Activated T-cell treated with anti-CD3 and anti-CD28 coated beads, Interleukin-2, amount 50 U/mL, for 24 hours (primary cell): ENCODE measurements around the gene MIB2.
"Not testable (repeated sequence)": the region's sequence is repeated elsewhere in the genome, so short reads cannot be mapped to it uniquely, and the experiment has no call there.

Experiments used
- DNase-seq: peaks from one replicate; pipeline ENCODE4 v3.0.0-alpha.2; 2020
- H3K27ac Mint-ChIP-seq: 2 replicates; pipeline ENCODE4 v1.8.0; 2020; ENCODE audit warnings: mild to moderate bottlenecking, mixed read lengths
- H3K27me3 Mint-ChIP-seq: 2 replicates; pipeline ENCODE4 v1.8.0; 2020; ENCODE audit warnings: mixed read lengths
- H3K36me3 Mint-ChIP-seq: 2 replicates; pipeline ENCODE4 v1.8.0; 2020; ENCODE audit warnings: low read depth, mixed read lengths
- H3K4me1 Mint-ChIP-seq: 2 replicates; pipeline ENCODE4 v1.8.0; 2020; ENCODE audit warnings: low read depth, mixed read lengths
- H3K4me3 Mint-ChIP-seq: 2 replicates; pipeline ENCODE4 v1.8.0; 2020; ENCODE audit warnings: mild to moderate bottlenecking, moderate library complexity, mixed read lengths
- H3K9me3 Mint-ChIP-seq: 2 replicates; pipeline ENCODE4 v1.8.0; 2020; ENCODE audit warnings: mixed read lengths

The MIB2 gene

DNA sequence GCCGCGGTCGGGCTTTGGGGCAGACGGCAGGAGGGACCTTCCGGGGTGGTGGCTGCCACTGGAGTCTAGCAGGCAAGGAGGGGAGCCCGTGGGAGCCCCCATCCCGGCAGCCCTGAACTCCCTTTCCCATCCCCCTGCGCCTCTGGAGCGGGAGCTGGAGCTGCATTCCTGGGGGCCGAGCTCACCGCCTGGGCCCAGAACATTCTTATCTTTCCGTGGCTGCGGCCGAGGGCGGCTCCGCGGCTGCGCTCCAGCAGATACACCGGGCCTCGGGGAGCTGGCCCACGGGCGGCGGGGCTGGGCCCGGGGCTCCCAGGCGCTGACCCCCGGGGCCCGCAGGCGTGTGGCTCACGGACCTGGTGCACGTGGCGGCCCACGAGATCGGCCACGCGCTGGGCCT is 18.1 kb downstream of the MIB2 start:
- H3K4me1 Mint-ChIP-seq, H3K4me3 Mint-ChIP-seq, H3K9me3 Mint-ChIP-seq, H3K27me3 Mint-ChIP-seq, DNase-seq, H3K27ac Mint-ChIP-seq: not testable (repeated sequence)
- peaks cover 17% of the 10 kb centered on the region for H3K36me3 Mint-ChIP-seq

DNA sequence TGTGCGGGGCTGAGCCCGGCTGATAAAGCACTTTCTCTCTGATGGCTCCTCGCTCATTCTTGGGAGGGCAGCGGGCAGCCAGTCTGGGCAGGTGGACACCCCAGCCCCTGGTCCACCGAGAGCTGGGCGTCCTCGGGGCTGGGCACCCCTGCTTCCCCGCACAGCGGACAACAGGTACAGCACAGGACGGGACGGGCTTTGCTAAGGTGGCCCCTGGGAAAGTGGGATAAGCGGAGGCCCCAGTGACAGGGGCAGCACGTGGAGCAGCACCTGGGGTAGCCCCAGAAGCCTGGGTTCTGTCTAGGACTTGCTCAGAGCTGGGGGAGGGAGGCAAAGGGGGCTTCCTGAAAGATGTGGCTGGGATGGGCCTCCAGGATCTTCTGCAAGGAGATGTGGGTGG is 19.3 kb downstream of the MIB2 start:
- H3K4me3 Mint-ChIP-seq, H3K4me1 Mint-ChIP-seq, H3K27ac Mint-ChIP-seq, H3K27me3 Mint-ChIP-seq, H3K9me3 Mint-ChIP-seq: not testable (repeated sequence)
- DNase-seq, result peak; percentile 35
- peaks cover 24% of the 10 kb centered on the region for H3K36me3 Mint-ChIP-seq

DNA sequence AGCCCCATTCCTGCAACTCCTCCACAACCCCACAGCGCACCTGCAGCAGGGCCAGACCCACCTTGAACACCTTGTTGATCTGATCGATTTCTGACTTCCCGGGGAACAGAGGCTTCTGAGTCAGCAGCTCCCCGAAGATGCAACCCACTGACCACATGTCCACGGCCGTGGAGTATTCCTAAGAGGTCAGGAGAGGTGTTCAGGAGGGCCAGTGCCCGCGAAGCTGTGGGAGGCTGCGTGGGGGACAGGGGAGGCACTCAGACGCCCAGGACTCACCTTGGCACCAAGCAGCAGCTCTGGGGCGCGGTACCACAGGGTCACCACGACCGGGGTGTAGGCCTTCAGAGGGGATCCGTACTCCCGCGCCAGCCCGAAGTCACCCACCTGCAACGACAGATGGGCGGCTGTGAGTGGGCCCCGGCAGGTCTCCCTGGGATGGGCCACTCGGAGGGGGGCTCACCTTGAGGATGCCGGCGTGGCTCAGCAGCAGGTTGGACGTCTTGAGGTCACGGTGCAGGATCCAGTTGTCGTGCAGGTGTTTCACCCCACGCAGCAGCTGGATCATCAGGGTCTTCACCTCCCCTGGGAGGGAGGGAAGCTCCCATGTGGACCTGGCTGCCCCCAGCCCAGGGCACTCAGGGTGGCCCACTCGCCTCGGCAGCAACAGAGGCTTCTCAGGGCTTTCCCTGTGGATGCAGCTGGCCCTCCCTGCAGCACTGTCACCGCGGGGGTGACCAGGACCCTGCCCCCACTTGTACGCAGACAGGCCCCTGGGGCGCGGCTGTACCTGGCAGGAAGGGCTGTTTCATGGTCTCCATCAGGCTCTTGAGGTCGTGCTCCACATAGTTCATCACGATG is 21.6 kb downstream of the MIB2 start:
- H3K27ac Mint-ChIP-seq, H3K4me3 Mint-ChIP-seq, H3K4me1 Mint-ChIP-seq, DNase-seq, H3K27me3 Mint-ChIP-seq, H3K9me3 Mint-ChIP-seq: not testable (repeated sequence)
- H3K36me3 Mint-ChIP-seq, result peaks cover 27% of the 10 kb centered on the region

DNA sequence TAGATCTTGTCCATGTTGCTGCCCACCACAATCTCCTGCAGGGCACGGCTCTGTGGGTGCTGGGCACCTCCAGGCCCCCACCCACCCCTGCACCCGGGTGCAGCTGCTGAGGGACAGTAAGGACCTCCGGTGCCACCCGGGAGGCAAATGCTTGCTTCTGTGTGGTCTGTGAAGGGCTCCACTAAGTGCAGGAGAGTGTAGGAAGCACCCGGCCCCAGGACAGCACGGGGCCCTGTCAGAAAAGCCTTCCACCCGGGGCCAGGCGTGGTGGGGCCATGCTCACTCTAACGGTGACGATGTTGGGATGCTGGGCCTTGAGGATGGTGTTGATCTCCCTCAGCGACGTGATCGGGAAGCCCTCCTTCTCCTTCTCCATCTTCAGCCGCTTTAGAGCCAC is 22.2 kb downstream of the MIB2 start:
- H3K9me3 Mint-ChIP-seq, result not testable (repeated sequence)

DNA sequence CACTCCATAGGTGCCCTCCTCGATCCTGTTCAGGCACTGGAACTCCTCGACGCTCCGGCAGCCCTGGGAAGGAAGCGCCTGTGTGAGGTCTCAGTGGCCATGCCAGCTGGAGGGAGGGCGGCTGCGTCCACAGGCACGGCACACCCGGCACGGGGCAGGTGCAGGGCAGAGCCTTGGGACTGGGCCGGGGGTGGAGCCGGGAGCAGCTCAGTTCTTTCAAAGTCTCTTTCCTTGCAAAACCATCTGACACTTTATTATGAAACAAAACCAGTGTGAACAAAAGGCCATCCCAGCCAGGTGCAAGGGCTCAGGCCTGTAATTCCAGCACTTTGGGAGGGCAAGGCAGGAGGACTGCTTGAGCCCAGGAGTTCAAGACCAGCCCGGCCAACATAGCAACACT is 23.2 kb downstream of the MIB2 start:
- H3K36me3 Mint-ChIP-seq, result peaks cover 30% of the 10 kb centered on the region
- not testable (repeated sequence) for H3K27ac Mint-ChIP-seq, H3K27me3 Mint-ChIP-seq, DNase-seq, H3K9me3 Mint-ChIP-seq, H3K4me1 Mint-ChIP-seq, H3K4me3 Mint-ChIP-seq

More for the DNA sequence above, 22.2 kb downstream of the MIB2 start:
- peaks cover 27% of the 10 kb centered on the region for H3K36me3 Mint-ChIP-seq
- not testable (repeated sequence) for H3K4me3 Mint-ChIP-seq, H3K4me1 Mint-ChIP-seq, H3K27ac Mint-ChIP-seq, DNase-seq, H3K27me3 Mint-ChIP-seq

DNA sequence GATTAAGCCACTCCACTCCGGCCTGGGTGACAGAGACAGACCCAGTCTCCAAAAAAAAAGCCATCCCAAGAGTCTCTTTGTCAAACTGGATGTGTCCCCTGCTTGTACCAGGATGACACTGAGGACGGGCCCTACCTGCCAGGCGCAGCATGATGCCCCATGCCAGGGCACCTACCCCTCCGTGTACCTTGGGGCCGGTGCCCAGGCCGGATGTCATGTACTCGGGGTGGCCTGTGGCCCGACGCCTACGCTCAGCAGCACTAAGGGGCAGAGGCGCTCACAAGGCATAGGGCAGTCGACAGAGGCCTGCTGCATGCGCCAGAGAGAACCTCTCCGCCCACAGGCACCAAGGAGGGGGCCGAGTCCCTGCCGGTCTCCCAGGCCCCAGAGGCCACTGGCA is 24.1 kb downstream of the MIB2 start:
- H3K4me3 Mint-ChIP-seq, result not testable (repeated sequence)

DNA sequence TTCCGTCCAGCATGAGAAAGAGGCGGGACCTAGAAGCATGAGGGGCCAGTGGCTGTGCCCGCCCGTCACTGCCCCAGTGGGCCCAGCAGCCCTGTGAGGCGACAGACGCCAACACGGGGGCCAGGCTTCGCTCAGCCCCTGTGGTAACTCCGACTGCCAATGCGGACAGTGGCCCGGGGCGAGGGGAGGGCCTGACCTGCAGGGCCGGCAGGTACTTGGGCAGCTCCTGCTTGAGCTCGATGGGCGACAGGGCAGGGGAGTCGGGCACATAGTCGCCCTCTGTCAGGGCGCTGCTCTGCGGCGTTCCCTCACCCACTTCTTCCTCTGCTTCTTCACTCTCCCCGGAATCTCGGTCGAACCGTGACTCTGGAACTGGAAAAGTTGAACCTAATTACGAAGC is 24.8 kb downstream of the MIB2 start:
- H3K36me3 Mint-ChIP-seq, result peaks cover 30% of the 10 kb centered on the region
- H3K4me3 Mint-ChIP-seq, H3K27ac Mint-ChIP-seq, H3K27me3 Mint-ChIP-seq, DNase-seq, H3K9me3 Mint-ChIP-seq, H3K4me1 Mint-ChIP-seq: not testable (repeated sequence)

More for the DNA sequence above, 24.1 kb downstream of the MIB2 start:
- H3K27me3 Mint-ChIP-seq, H3K27ac Mint-ChIP-seq, H3K4me1 Mint-ChIP-seq, DNase-seq, H3K9me3 Mint-ChIP-seq: not testable (repeated sequence)
- peaks cover 30% of the 10 kb centered on the region for H3K36me3 Mint-ChIP-seq

DNA sequence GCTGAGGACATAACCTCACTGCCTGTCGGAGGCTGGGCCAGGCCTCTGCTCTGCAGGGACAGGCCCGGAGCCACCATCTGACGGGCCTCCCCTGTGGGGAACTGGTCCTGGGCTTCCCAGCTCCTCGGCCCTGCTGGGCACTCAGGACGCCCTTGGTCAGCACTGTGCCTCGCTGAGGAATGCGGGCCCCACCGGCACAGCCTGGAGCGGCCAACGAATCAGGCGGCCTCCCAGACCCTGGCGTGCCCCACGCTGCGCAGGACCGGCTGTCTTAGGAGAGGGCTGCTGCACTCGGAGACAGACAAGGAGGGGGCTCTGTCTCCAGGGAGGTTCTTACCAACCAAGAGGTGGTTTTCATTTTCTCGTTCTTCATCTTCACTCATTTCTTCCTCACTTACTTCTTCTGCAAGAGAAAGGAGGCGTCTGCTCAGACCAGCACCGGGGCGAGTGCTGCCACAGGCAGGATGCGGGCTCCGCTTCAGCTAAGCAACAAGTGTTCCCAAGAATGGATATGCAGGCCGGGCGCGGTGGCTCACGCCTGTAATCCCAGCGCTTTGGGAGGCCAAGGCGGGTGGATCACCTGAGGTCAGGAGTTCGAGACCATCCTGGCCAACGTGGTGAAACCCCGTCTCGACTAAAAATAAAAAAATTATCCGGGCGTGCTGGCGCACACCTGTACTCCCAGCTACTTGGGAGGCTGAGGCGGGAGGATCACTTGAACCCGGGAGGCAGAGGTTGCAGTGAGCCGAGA is 25.6 kb downstream of the MIB2 start:
- not testable (repeated sequence) for H3K9me3 Mint-ChIP-seq, H3K4me3 Mint-ChIP-seq, DNase-seq, H3K4me1 Mint-ChIP-seq, H3K27ac Mint-ChIP-seq, H3K27me3 Mint-ChIP-seq
- peaks cover 34% of the 10 kb centered on the region for H3K36me3 Mint-ChIP-seq

DNA sequence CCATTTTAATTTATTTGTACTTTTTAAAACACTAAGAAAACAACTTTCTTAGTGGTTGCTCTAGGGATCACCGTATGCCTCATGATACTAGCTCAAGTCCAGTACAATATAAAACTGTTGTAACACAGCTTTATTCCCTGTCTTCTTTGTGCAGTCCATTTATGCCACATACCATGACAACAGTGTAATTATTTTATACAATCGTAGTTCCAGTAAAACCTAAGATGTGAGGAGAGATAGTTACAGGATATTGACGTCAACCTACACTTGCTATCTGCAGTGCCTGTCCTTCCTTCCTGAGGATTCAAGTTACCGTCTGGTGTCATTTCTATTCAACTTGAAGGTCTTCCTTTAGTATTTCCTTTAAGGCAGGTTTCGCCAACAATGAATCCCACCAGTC is 31.0 kb downstream of the MIB2 start:
- H3K4me1 Mint-ChIP-seq, H3K9me3 Mint-ChIP-seq, H3K27ac Mint-ChIP-seq, H3K27me3 Mint-ChIP-seq, H3K4me3 Mint-ChIP-seq, DNase-seq: not testable (repeated sequence)
- peaks cover 56% of the 10 kb centered on the region for H3K36me3 Mint-ChIP-seq

DNA sequence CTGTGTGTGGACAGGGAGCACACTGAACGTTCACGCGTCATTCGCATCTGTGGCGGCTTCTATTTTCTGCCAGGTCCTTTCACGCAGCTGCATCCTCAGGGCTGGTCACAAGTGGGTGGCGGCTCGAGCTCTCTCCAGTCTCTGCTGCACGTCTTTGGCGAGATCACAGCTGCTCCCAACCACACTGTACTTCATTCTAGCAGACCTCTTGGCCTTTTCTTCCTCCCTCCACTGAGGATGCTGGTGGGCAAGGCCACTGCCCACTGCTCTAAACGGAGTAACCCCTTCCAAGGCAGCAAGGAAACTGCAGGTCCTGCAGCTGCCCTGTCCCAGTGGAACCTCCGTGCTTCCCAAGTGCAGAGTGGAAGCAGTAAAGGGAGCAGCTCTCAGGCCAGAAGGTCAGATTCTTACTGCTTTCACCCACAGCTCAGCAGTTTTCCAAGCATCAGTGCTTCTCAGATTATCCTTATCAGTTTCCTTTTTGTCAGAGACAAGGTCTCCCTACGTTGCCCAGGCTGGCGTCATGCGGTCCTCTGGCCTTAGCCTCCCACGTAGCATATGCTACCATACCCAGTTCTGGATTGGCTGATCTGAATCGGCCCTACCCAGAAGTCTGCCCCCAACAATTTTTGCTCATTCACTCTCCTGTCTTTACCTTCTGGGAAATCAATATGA is 32.4 kb downstream of the MIB2 start:
- not testable (repeated sequence) for H3K4me3 Mint-ChIP-seq, H3K9me3 Mint-ChIP-seq, DNase-seq, H3K27ac Mint-ChIP-seq, H3K4me1 Mint-ChIP-seq, H3K27me3 Mint-ChIP-seq
- peaks cover 70% of the 10 kb centered on the region for H3K36me3 Mint-ChIP-seq

DNA sequence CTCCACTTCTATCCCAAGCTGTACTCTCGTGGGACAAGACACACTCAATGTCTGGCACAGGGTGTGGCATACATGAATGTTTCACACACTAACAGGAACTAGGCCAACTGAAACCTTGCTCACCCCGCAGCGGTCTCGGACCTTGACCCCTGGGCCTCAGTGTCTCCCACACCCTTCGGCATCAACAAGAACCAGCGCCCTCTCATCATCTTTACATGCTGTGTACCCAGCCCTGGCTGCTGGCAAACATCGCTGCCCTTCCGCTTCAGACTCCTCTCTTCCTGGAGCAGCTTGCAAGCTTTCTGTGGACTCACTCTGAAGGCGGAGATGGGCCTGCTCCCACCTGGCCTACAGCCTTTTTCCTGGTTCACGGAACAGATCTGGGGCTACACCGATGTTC is 33.0 kb downstream of the MIB2 start:
- H3K4me1 Mint-ChIP-seq, H3K27ac Mint-ChIP-seq, H3K4me3 Mint-ChIP-seq, DNase-seq, H3K9me3 Mint-ChIP-seq, H3K27me3 Mint-ChIP-seq: not testable (repeated sequence)
- peaks cover 75% of the 10 kb centered on the region for H3K36me3 Mint-ChIP-seq

DNA sequence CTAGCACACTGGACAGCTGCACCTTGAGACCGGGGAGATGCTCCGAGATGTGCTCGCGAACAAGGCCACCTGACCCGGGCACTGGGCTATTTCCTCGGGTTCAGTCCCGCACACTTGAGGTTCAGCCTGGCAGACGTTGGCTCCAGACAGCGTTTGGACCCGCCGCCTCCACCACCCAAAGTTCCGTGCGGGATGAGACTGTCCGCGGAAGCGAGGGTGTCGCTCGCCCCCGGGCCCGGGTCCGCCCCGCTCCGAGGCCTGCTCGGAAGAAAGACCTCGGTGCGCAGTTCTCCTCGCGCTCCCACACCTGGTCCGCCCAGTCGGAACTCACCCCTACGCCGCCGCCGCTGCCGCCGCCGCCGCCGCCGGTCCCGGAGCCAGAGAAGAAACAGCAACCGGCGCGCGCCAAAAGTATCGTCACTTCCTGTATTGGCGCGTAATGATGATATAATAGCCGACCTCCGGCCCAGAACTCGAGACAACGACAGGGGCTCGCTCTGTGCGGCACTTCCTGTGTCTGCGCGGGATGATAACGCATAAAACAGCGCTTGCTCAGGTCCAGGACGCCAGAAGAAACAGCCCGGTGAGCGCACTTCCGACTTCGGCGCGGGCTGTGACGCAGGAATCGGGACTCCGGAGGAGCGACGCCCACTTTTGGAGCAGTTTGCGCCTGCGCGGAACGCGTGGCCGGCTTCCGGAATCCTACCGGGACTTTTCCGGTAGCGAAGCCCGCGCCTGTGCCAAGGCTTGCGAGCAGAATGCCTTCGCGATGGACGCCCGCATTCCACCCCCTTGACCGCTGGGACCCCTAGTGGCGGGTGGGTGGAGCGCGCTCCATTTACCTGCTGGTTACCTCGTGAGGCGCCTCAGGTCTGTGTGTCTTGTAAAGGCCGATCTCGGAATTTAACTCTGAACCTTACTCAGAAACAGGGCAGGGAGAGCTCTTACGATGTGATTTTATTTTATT is 43.6 kb downstream of the MIB2 start, which contains the start of gene CDK11B:
TSS of gene CDK11B (minus strand) at position 422 of the 967 bp plus-strand sequence. CDS start 1,519 bp downstream, outside the sequence.
- peak within 1 kb of the TSS; percentile 92 for H3K4me3 Mint-ChIP-seq
- H3K9me3 Mint-ChIP-seq, H3K27me3 Mint-ChIP-seq, H3K4me1 Mint-ChIP-seq: not testable (repeated sequence)
- peaks cover 29% of the 10 kb centered on the region for H3K36me3 Mint-ChIP-seq
- DNase-seq, result peak; percentile 96
- H3K27ac Mint-ChIP-seq, result peak within 1 kb of the TSS; percentile 99

DNA sequence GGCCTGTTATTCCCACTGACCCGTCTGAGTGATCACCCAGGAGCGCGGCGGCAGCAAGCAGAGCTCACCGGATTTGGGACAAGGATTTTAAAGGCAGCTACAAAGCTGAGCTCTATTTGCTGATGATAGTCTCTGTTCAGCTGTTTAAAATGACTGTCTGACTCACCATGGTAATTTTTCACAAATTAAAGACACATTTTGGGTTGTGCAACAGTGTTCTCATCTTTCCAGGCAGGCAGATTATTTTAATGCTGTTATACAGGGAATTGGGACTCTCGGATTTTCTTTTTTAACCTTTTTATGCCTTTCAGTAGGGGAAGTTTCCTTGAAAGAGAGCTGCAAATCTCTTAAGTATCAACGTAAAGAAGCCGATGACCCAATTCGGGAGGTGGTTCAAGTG is 47.1 kb downstream of the MIB2 start:
- H3K4me1 Mint-ChIP-seq, H3K27me3 Mint-ChIP-seq, H3K4me3 Mint-ChIP-seq, H3K27ac Mint-ChIP-seq, H3K9me3 Mint-ChIP-seq, DNase-seq: not testable (repeated sequence)
- peaks cover 19% of the 10 kb centered on the region for H3K36me3 Mint-ChIP-seq
